Activated CD4-positive, CD25-positive, alpha-beta regulatory T cell treated with anti-CD3 and anti-CD28 coated beads, Interleukin-2, amount 50 U/mL, for 72 hours (primary cell): ENCODE data around the gene OXCT2.
"Not testable (repeated sequence)": the region's sequence is repeated elsewhere in the genome, so short reads cannot be mapped to it uniquely, and the experiment has no call there.

Experiments
- DNase-seq: peaks from one replicate; pipeline ENCODE4 v3.0.0; 2021

Gene OXCT2

DNA sequence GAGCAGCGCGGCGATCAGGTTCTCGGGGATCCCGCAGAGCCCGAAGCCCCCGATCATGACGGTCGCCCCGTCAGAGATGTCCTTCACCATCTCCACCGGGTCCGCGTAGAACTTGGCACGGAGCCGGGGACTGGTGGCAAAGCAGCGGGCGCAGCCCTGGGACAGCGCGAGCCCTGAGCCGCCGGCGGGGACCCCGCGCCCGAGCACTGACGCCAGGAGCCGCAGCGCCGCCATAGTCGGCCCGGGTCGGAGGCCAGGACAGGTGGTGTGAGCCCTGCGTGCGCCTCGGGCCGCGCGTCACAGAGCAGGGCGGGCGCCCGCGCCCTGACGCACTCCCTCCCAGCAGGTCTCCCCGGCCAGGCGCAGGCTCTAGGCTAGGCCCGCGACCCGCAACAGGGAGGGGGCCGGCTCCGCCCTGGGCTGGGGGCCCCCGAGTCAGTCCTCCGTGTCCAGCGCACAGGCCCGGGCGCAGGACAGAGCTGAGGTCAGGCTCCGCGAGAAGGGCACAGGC is at the start of gene OXCT2:
Gene OXCT2, minus strand, starts transcription at position 327 of the 511 bp plus-strand sequence. Its CDS starts 93 bp downstream, at position 234.
- not testable (repeated sequence) for DNase-seq

DNA sequence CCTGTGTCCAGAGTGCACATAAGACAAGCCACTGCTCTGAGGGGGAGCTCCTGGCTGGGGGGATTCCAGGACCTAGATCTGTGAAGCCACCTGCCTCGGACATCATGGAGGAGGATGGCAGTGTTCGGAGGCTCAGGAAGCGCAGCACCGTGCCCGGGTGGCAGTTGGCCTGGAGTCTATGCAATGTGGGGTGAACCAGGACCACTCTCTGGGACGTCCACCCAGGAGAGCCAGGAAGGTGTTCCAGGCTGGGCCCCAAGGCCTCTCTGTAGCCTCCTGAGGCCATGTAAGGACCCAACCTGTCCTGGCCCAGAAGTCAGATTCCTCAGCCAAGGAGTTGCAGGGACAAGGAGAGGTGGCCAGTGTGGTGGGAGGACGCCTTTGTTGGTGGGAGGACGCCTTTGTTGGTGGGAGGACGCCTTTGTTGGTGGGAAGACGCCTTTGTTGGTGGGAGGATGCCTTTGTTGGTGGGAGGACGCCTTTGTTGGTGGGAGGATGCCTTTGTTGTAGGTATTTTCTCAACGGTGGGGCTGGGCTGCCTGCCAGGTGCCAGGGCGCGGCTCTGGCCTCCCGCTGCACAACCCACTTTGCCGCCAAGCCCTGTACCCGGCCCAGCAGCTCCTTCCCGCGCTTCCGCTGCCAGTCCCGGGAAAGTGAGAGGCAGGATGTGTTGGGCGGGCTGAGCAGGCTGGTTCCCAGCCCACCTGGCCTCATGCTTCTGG is 48.1 kb upstream of the OXCT2 start:
- no peak for DNase-seq

DNA sequence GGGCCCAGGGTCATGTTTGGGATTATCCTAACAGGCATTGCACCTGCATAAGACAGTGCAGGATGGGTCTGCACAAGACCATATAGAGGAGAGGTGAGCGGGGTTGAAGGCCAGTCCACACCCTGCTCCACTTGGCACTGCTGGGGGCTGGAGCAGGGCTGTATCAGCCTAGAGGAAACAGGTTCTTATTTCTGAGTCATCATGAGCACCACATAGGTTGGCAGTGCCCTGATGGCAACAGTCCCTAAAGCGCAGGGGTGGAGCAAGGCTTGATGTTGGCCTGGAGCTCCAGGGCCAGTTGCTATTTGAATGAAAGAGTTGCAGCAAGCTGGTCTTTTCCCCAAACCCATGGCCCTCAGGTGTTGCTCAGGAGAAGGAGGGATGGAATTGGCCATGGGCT is 47.3 kb upstream of the OXCT2 start:
- DNase-seq = no peak

DNA sequence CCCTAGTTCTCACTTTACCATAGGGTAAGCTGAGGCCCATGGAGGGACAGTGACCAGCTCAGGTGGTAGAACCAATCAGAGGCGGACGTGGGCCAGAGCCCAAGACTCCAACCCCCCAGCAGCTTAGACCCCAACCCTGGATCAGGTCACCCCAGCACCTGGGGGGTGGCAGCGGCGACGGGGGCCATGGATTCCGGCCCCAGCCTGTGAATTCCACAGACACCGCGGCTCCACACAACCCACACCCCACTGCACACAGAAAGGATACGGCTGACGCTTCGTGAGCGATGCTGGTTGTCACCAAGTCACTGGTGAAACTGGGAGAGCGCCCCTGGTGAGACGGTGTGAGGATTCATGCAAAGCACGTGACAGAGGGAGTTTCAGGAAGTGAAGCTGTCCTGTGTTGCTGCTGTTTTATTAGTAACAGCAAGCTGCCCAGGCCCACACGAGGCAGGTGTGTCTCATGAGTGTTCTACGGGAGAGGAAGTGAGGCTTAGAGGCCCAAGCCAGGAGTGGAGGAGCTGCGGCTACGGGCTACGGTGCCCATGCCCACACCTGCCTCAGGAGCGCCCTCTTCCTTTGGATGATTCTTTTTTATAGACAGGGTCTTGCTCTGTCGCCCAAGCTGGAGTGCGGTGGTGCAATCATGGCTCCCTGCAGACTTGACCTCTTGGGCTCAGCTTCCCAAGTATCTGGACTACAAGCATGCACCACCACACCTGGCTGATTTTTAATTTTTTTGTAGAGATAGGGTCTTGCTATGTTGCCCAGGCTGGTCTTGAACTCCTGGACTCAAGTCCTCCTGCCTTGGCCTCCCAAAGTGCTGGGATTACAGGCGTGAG is 46.2 kb upstream of the OXCT2 start:
- DNase-seq = peak; percentile 49

DNA sequence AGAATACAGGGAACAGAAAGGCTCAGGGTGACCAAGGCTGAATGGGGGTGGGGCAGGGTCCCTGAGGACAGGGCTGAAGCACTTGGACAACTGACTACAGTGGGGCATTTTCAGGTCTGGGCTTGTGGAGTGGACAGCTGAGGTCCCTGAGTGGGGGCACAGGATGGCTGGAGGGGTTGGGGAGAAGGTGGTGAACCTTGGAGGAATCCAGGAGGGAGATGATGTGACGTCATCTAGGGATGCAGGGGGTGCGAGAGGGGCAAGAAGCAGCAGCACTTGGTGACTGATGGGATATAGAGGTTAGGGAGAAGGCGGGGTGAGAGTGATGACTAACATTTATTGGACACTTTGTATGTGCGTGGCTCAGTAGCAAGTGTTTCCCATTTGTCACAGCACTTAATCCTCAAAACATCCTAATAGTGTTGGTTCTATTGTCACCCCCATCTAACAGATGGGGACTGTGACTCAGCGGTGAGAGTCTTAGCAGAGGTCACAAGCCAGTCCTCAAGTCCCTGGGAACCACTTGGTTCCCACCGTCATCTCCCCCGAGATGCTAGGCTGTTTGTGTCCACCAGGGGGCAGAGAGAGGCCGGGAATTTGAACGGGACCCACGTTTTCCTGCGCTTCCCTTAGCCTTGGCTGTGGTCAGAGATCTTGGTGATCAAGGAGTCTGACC is 45.4 kb upstream of the OXCT2 start:
- DNase-seq = peak; percentile 47

DNA sequence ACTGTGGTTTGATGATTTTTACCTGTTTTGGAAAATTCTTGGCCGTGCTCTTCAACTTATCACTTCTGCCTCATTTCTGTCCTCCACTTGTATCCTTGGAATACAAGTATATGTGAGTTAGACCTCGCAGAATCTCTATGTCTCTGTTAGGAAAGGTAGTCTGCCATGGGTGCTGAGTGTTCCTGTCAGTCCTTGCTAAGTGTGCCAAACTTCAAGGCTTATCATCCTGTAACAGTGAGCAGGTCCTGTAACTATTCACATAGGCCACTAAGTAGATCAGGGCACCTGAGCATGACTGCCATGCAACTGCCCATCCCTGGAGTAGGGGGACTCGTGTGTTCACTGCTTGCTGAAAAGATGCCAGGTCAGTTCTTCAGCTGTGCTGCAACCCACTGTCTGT is 41.8 kb upstream of the OXCT2 start:
- DNase-seq = no peak

DNA sequence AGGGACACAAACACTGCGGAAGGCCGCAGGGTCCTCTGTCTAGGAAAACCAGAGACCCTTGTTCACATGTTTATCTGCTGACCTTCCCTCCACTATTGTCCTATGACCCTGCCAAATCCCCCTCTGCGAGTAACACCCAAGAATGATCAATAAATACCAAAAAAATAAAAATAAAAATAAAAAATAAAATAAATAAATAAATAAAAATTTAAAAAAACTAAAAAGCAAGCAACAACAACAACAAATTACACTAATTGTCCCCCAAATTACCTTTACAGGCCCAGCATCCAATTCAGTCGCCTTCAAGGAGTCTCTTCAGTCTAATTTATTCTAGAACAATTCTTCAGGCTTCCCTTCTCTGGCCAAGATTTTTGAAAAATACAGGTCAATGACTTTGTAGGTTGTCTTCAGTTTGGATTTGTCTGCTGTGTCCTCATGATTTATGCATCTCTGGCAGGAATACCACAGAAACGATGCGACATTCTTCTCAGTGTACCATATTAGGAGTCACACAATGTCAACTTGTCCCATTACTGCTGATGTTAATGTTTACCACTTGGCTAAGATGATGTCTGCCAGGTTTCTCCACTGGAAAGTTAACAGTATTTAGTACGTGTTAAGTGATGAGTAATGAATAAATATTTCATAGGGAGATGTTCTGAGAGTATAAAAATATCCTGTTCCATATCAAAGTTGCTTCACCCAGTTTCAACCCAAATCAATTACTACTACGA is 37.8 kb upstream of the OXCT2 start:
- no peak for DNase-seq

DNA sequence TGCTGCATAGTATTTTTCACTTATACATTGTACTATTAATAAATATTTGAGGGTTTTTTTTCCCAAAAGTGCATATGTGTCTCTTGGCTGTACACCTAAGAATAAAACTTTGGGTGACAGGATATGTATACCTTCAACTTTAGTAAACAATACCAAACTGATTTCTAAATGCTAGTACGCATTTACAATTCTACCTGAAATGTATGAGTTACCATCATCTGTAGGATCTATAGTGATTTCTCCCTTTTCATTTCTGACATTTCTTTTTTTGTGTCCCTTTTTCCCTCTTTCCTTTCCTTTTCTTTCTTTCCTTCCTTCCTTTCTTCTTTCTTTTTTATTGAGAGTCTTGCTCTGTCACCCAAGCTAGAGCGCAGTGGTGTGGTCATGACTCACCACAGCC is 34.2 kb upstream of the OXCT2 start:
- no peak for DNase-seq

DNA sequence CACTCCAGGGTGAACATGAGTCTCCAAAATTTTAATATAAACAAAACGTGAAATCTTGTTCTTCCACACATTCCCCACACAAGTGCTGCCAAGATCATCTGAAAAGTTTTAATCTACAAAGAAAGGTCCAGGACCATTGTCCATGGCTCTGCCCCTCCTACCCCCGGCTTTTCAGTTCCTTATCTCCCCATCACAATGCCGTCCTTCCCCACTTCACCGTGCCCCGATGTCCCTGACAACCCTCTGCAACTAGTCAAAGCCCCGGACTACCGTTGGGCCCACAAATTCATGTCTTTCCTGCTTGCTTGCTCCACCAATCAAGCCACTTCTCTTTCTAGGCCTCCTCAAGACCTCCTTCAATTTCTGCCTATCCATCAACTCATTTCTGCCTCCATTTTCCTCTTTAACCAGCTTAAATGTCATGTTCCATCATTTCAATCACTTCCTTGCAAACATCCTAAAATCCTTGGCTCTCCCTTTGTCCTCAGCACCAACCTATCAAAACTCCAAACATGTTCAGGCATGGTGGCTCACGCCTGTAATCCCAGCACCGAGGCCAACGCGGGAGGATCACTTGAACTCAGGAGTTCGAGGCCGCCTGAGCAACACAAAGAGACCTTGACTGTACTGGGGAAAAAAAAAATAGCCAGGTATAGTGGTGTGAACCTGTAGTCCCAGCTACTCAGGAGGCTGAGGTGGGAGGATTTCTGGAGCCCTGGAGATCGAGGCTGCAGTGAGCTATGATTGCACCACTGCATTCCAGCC is 31.5 kb upstream of the OXCT2 start:
- no peak for DNase-seq

DNA sequence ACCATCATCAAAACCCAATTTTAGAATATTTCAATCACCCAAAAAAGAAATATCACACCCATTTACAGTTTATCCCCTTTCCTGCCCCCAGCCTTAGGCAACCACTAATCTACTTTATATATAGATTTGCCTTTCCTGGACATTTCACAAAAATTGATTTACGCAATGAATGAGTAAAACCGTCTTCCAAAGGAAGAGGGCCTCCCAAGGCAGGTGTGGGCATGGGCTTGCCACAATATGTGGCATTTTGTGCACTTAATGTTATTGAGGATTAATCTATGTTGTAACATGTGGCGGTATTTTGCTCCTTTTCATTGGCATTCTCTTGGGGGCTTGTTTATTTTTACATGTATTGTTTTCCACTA is 29.3 kb upstream of the OXCT2 start:
- no peak for DNase-seq

DNA sequence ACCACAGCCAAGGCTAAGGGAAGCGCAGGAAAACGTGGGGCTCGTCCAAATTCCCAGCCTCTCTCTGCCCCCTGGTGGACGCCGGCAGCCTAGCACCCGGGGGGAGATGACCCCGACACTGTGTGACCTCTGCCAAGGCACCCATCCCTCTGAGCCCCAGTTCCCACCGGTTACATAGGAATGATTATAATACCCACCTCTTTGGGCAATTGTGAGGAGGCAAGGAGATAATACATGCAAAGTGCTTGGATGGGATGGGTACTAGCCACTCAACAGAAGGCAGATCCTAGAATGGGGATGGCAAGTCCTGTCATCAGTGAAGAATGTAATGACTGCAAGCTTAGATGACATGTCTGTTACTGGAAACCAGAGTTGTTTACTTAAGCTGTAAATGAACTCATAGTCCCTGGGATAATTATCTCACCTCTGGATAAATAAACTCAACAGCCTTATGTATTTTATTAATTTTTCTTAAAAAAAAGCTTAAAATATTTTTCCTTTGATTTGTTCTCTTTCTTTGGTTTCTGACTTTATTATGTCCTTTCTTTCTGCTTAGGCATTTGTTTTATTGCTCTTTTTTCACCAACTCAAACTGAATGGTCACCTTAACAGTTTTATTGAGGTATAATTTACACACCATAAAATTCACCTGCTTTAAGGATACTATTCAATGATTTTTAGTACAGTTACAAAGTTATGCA is 28.8 kb upstream of the OXCT2 start:
- DNase-seq = peak; percentile 83

DNA sequence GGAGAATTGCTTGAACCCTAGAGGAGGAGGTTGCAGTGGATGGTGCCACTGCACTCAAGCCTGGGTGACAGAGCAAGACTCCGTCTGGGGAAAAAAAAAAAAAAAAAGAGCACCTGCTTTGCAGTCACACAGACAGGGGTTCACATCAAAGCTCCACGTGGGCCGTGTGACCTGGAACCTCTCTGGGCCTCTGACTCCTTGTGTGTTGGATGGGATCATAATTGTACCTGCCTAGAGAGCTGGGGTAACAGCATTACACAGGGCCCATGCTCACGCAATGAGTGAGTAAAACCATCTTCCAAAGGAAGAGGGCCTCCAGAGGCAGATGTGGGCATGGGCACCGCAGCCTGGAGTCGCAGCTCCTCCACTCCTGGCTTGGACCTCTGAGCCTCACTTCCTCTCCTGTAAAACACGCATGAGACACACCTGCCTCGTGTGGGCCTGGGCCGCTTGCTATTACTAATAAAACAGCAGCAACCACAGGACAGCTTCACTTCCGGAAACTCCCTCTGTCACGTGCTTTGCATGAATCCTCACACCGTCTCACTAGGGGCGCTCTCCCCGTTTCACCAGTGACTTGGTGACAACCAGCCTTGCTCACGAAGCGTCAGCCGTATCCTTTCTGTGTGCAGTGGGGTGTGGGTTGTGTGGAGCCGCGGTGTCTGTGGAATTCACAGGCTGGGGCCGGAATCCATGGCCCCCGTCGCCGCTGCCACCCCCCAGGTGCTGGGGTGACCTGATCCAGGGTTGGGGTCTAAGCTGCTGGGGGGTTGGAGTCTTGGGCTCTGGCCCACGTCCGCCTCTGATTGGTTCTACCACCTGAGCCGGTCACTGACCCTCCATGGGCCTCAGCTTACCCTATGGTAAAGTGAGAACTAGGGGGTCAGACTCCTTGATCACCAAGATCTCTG is 28.0 kb upstream of the OXCT2 start:
- DNase-seq = peak; percentile 85

DNA sequence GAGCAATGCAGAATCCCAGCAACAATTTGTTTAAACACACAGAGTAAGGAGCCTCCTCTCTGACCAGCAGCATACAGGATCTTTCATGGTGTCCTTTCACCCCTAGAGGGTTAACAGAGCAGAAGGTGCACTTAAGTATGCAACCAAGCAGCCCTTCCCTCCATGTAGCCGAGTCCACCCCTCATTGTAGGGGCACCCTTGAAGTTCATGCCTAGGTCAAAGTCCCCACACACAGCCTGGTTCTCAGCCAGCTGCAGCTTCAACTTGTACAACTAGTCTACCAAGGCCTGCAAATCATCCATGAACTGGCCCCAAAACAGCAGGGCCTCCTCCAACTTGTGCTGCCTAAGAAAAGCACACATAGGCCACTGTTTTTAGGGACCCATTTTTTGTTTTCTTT is 24.5 kb upstream of the OXCT2 start:
- no peak for DNase-seq

DNA sequence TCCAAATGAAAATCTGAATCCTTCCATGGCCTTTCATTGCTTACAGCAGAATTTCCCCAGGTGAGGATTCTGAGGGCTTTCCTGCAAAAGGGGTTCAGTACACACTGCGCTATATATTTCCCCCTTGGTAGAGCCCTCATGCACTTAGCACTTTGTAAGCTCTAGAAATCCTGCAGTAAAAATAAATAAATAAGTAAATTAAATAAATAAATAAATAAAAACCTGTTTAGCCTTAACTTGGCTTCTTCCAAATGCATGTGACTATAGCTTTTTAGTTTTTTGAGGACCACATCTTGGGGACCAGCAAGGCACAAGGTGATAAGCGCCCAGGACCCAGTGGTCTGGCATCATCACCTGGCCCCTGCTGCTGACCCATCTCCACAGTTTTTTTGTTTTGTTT is 20.7 kb upstream of the OXCT2 start:
- DNase-seq = no peak

DNA sequence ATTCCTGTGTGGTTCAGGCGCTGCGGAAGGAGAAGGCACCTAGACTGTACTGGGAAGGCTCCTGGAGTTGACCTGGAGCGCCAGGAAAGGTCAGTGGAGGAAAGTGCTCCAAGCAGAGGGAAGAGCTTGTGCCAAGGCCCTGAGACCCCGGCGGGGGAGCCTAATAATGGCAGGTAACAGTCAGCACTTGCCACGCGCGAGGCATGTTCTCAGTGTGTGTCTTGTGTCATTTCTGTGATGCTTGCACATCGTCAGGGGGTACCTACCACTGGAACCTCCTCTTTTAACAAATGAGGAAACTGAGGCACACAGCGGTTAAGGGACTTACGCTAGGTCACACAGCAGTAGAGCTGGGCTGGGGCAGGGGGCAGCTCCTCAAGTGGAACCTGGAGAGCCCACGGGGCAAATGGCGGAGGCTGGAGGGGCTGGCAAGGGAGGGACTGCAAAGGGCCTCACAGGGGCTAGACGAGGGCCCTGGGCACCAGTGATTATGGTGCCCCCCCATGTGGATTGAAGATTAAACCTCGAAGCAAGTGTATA is 18.5 kb upstream of the OXCT2 start:
- no peak for DNase-seq

DNA sequence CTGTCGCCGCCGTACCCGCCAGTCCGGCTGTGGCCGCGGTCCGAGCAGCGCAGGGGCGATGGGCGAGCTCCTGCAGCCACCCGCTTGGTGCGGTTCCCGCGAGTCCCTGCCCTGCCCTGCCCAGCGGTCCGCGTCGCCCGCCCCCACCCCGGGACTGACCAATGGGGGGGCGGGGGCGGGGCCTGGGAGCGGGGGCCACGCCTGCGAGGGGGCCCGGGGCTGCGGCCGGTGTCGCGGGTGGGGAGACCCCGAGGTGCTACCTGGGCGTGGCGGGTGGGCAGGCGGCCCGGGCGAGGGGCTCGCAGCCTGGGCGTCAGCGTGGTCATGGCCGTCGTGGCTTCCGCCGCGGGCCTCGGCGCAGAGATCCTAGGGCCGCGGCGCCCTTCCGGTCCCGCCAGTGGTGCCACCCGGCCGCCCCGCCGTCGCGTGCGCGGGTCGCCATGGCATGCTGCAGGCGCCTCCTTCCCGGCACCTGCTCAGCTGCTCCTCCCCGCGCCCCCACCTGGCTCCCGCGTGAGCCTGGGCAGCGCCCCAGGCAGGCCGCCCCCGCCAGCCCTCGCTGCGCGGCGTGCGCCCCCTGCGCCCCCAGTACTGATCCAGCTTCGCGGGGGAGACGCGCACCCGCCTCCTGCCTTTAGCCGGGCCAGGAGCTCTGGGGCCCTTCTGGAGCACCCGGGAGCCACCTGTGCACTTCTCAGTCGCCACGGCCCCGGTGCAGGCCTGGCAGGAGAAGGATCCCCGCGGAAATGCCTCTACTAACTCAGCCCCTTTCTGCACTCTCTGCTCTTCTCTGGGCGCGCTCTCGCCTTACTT is 17.8 kb upstream of the OXCT2 start, which contains the start of gene BMP8B:
Gene BMP8B, minus strand, starts transcription at position 108 of the 813 bp plus-strand sequence. CDS start 380 bp downstream, outside the sequence.
- DNase-seq = peak; percentile 66

DNA sequence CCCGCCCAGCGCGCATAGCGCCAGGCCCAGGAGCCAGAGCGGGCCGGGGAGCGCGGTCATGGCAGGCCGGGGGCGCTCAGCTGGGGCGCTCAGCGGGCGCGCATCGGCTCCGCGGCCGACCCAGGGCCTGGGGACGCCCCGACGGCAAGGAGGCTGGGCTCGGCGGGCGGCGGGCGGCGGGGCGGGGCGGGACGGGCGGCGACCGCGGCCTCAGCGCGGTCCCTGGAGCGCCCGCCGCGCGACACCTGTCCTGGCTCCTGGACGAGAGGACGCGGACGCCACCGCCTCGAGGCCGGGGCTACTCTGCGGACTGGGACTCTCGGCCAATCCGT is 17.2 kb upstream of the OXCT2 start:
- DNase-seq = no peak

DNA sequence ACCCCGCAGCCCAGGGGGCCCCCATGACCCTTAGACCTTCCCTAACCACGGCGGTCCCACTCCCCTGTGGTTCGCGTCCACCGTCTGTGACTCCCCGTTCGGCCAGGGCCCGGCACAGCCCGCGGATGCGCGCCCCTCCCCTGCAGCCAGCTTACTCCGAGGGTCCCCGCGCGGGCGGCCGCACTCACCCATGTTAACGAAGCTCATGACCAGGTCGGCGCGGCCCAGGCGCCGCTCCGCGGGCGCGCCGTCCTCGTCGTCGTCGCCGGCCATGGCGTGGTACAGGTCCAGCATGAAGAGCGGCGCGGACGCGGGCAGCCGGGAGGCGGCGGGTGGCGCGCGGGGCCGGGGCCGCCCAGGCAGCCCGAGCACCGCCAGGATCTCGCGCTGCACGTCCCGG is 16.8 kb upstream of the OXCT2 start:
- DNase-seq = not testable (repeated sequence)

DNA sequence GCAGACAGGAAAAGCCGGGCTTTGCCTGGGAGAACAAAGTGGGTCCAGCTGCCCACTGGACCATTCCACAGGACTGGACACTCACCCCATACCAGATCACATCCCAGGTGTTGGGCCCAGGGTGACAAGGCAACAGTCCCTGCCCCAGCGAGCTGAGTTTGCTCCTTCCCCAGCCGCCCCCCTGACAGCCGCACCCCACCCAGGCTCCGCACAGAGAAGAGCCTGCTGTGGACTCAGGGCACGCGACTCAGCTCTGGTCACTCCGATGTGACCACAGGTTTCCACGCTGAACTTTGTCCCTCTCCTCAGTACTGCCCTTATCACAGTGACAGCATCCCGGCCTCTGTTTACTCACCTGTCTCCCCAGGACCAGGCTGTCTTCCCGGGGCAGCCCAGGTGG is 16.3 kb upstream of the OXCT2 start:
- DNase-seq = no peak
